ENCODE data around the gene FANCG.

DNA sequence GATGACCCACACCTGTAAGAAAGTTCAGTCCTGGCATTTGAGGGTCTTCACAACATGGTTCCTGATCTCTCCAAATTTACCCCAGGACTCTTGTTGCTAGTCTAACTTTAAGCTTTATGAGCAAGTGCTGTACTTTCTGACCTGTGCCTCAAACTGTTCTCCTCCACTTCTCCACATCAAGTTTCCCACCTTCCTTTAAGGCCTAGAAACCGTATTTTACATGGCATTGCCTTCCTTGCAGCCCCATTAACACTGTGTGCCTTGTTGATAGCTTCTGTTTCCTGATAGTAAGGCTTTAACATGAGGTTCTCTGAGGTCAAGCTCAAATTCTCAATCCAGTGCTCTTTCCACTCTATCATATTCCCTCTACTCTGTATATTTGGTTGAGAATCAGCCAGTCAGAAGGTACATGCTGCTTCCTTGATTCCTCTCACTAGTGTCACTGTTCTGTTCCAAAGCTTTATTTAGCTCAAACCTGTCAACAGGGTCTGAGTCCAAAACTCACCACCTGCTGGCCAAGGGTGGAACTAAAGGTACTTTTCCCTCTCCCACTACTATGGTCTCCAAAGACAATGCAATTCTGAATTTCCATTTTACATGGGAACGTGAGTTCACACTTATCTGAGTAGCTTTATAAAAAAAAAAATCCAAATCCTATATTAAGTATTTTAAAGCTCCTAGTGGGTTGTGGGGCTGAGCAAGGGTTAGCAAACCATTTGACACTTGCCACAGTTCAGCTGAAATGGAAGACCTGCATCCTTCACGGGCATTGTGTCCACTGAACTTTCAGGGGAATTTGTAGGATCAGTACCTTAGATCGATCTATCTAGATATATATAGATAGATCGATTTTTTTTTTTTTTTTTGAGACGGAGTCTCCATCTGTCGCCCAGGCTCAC, 28.4 kb downstream of the FANCG start:
- TF ChIP-seq ZNF16 (tag by site-specific recombination; IDR thresholded peaks at IDR 0.05; ENCODE audit: low read depth) (no peak), ZNF274 (IDR thresholded peaks at IDR 0.05; ENCODE audit: low read length) (no peak), ZNF274 (tag by site-specific recombination; IDR thresholded peaks at IDR 0.05; ENCODE audit: borderline replicate concordance) (no peak), SP2 (tag by site-specific recombination; IDR thresholded peaks at IDR 0.05) (no peak), ZNF621 (tag by site-specific recombination; IDR thresholded peaks at IDR 0.05) (no peak)
- TF ChIP-seq, protein P1, sequence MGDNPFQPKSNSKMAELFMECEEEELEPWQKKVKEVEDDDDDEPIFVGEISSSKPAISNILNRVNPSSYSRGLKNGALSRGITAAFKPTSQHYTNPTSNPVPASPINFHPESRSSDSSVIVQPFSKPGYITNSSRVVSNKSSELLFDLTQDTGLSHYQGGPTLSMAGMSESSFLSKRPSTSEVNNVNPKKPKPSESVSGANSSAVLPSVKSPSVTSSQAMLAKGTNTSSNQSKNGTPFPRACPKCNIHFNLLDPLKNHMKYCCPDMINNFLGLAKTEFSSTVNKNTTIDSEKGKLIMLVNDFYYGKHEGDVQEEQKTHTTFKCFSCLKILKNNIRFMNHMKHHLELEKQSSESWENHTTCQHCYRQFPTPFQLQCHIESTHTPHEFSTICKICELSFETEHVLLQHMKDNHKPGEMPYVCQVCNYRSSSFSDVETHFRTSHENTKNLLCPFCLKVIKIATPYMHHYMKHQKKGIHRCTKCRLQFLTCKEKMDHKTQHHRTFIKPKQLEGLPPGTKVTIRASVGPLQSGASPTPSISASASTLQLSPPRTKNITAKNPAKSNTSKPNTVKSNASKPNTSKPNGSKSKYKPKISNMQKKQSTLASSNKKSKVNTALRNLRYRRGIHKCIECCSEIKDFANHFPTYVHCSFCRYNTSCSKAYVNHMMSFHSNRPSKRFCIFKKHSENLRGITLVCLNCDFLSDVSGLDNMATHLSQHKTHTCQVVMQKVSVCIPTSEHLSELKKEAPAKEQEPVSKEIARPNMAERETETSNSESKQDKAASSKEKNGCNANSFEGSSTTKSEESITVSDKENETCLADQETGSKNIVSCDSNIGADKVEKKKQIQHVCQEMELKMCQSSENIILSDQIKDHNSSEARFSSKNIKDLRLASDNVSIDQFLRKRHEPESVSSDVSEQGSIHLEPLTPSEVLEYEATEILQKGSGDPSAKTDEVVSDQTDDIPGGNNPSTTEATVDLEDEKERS (tag by site-specific recombination; IDR thresholded peaks at IDR 0.05): no peak
- TF ChIP-seq, protein P2, sequence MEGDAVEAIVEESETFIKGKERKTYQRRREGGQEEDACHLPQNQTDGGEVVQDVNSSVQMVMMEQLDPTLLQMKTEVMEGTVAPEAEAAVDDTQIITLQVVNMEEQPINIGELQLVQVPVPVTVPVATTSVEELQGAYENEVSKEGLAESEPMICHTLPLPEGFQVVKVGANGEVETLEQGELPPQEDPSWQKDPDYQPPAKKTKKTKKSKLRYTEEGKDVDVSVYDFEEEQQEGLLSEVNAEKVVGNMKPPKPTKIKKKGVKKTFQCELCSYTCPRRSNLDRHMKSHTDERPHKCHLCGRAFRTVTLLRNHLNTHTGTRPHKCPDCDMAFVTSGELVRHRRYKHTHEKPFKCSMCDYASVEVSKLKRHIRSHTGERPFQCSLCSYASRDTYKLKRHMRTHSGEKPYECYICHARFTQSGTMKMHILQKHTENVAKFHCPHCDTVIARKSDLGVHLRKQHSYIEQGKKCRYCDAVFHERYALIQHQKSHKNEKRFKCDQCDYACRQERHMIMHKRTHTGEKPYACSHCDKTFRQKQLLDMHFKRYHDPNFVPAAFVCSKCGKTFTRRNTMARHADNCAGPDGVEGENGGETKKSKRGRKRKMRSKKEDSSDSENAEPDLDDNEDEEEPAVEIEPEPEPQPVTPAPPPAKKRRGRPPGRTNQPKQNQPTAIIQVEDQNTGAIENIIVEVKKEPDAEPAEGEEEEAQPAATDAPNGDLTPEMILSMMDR (tag by site-specific recombination; IDR thresholded peaks at IDR 0.05): no peak

Measured in HEK293 (cell line).